GM18951 (cell line): Measurements from ENCODE around the gene DIRAS3.

ENCODE experiments used
- POLR2A ChIP-seq: IDR thresholded peaks from 4 replicates; pipeline ENCODE4 v1.6.1; 2011; ENCODE audit warnings: mild to moderate bottlenecking; ENCODE audit not compliant: insufficient read length, insufficient read depth; ENCODE audit errors: extremely low read depth
- in situ Hi-C: fragments of 300-500 bp; cut with MboI; formaldehyde crosslinking; loops from one replicate; pipeline ENCODE4 v1.12.0; 2022; ENCODE audit warnings: low sequenced_read_pairs, mixed read lengths, inconsistent platforms; ENCODE audit not compliant: unreplicated experiment

Gene DIRAS3

DNA sequence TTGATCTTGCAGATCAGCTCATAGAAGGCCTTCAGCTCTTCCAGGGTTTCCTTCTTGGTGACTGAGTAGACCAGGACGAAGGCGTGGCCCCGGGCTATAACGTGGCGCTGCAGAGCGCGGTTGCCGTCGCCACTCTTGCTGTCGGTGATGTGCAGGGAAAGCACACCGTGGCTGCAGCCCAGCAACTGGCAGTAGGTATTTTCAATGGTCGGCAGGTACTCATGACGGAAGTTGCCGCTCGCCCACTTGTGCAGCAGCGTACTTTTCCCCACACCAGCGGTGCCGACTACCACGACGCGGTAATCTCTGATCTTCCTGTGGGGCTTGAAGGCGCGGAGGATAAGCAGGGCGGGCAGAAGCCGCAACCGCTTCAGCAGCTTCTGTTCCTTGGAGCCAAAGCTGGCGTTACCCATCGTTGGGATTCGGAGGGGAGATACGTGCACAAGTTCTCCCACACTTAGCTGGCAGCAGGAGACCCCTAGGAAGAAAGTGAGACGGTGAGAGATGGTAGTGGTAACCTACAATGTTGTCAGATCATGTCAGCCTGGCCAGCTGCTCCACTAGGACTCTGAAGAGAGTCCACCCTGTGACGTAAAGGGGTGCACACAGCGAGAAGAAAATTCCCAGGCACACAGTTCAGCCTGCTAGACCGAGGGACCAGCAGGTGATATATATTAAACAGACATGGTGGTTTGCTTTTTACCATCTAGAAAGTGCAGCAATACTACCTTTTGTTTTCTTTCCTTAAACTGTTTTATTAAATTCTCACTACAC lies 3.4 kb downstream of the DIRAS3 start:
- TF ChIP-seq POLR2A = no peak
- in situ Hi-C loops = no loop called here

DNA sequence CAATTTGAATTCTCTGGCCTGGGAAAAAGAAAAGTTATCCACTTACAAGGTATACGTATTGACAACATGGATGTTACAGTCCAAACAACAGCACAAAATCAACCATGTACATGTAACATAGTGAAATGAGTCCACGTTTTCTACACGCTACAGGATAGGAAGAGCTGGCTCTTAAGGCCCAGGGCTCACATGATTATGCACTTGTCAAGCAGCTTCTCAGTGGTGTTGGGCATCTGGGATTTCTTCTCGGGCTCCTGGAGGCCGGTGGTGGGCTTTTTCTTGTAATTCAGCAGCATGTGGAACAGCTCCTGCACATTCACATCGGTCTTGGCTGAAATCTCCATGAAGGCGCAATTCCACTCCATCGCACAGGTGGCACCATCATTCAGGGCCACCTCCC lies 4.0 kb downstream of the DIRAS3 start:
- in situ Hi-C loops = no loop called here
- TF ChIP-seq POLR2A = no peak

DNA sequence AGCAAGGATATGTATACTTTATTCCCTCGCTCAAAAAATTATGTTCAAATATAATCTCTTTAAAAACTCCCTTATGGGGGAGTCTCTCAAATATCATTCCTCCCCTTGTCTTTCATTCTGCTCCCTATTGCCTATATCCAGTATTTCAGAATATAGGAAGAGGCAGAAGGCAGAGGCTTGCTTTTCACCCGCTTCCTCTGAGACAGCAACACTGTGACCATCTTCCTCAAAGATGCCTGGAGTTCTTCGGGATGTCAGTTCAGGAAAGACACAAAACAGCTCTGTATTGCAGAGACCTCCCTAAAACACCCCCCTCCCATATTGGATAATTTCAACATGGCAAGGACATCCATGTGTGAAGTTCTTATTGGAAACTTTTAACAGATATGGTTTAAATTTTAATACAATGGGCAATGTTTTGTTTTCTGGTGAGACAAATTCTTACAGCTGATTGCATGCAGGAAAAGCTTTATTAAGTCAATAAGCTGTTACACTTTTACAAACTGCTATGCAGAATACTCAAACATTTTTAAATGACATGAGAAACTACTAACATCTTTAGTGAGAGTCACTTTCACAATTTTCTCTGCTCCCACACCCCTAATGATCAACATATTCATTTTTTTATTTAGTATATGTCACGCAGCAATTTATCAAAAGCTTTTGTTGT lies 4.8 kb downstream of the DIRAS3 start:
- no peak for TF ChIP-seq POLR2A
- in situ Hi-C loops = no loop called here

- TF ChIP-seq POLR2A = no peak
- in situ Hi-C loops = no loop called here
These were observed 6.9 kb downstream of the DIRAS3 start for GRCh38 chr1:68043443-68044090.

- in situ Hi-C loops = no loop called here
- TF ChIP-seq POLR2A = no peak
These were observed 13.5 kb downstream of the DIRAS3 start for GRCh38 chr1:68036946-68037345.

GRCh38 chr1:68029444-68029843 lies 21.0 kb downstream of the DIRAS3 start:
- TF ChIP-seq POLR2A = no peak
- in situ Hi-C loops = no loop called here

GRCh38 chr1:68028566-68028965 lies 21.9 kb downstream of the DIRAS3 start:
- in situ Hi-C loops = no loop called here
- TF ChIP-seq POLR2A = no peak

GRCh38 chr1:68024635-68025338 lies 25.6 kb downstream of the DIRAS3 start:
- no peak for TF ChIP-seq POLR2A
- in situ Hi-C loops = no loop called here

DNA sequence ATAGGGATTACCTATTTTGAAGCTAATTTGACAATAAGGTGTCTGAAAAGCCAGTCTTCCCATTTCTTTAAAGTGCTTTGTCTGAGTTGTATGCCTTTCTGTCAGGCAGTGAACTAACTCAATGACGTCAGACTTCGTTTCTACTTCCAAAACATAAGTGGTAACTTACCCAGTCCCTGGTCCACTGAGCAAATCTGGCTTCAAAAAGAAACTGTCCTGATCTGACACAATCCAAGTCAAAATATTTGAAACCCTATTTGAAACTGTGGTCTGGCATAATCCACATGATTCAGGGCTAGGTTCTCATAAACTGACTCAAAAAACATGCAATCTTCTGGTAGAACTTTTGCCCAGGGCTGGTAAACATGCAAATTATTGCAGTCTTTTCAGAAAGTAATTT lies 34.0 kb downstream of the DIRAS3 start:
- no peak for TF ChIP-seq POLR2A
- in situ Hi-C loops = no loop called here

DNA sequence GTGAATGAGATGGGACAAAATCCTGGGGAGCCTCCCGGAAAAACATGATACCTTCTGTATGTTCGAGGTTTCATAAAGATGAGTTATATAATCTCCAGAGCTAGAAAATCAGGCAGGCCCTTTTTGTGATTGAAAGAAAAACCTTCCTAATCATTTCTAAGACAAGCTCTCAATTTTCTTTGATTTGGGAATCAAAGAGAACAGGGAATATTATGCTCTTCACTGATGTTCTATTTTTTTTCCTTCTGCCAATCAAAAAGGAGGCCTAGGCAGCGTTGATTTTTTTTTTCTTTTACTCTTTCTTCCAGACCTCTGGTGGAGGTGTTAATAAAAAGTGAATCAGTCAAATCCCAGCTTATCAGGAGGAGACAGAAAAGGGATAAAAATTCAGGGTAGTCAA lies 34.5 kb downstream of the DIRAS3 start:
- no peak for TF ChIP-seq POLR2A
- in situ Hi-C loops = no loop called here

DNA sequence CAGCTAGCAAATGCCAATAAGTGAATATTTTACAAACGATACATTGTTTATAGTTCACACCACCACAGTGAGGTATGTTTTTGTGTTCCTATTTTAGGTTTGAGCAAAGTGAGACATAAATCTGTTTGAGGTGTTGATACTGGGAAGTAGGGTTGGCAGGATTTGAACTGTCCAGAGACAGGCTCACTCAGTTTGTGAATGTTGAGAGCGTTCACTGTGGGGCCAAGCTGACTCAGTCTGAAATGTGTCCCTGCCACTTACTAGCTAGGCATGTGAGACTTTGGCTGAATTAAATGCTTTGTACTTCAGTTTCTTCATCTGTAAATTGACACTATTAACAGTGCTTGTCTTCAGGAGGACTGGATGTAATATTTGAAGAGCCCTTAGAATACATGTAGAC lies 35.1 kb downstream of the DIRAS3 start:
- in situ Hi-C loops = no loop called here
- no peak for TF ChIP-seq POLR2A

DNA sequence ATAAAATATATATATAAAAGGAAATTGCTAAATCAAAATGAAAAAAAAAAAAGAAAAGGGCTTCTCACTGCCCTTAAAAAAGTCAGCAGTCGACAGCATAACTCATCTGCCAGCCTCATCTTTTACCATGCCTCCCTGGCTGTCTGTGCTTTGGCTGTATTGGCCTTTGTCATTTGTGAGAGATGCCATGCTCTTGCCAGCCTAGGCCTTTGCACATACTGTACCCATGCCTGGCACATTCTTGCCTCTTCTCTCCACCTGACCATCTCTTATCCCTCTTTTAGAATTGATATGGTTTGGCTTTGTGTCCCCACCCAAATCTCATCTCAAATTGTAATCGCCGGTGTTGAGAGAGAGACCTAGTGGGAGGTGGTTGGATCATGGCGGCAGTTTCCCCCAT lies 37.1 kb downstream of the DIRAS3 start:
- in situ Hi-C loops = no loop called here
- TF ChIP-seq POLR2A = no peak

GRCh38 chr1:68011657-68012375 lies 38.6 kb downstream of the DIRAS3 start:
- in situ Hi-C loops = no loop called here
- no peak for TF ChIP-seq POLR2A
